ENCODE results near the gene CD300A.
A peak's percentile ranks its signal among the peaks of the same experiment; 100 is the strongest.

CD300A gene

GRCh38 chr17:74466111-74466827 lies at the start of gene CD300A:
CD300A (plus strand) TSS chr17:74466634; CDS start chr17:74466704, 70 bp downstream.
- no peak for DNase-seq (ENCODE audit: low spot score)

GRCh38 chr17:74417178-74418045 lies 49.0 kb upstream of the CD300A start:
- no peak for DNase-seq (ENCODE audit: low spot score)

- DNase-seq (ENCODE audit: low spot score): no peak
Measured at GRCh38 chr17:74419928-74420411, 46.5 kb upstream of the CD300A start.

GRCh38 chr17:74424117-74424516 lies 42.3 kb upstream of the CD300A start:
- DNase-seq (ENCODE audit: low spot score): no peak

- DNase-seq (ENCODE audit: low spot score): no peak
Measured at GRCh38 chr17:74424657-74425056, 41.8 kb upstream of the CD300A start.

- DNase-seq (ENCODE audit: low spot score): no peak
Measured at GRCh38 chr17:74426551-74427047, 39.8 kb upstream of the CD300A start.

GRCh38 chr17:74427048-74427762 lies 39.2 kb upstream of the CD300A start:
- DNase-seq (ENCODE audit: low spot score): no peak

GRCh38 chr17:74427763-74428153 lies 38.7 kb upstream of the CD300A start:
- no peak for DNase-seq (ENCODE audit: low spot score)

- no peak for DNase-seq (ENCODE audit: low spot score)
Measured at GRCh38 chr17:74429604-74430384, 36.6 kb upstream of the CD300A start.

- no peak for DNase-seq (ENCODE audit: low spot score)
Measured at GRCh38 chr17:74430385-74430705, 36.1 kb upstream of the CD300A start.

- peak; percentile 52 for DNase-seq (ENCODE audit: low spot score)
Measured at GRCh38 chr17:74430706-74431567, 35.5 kb upstream of the CD300A start.

GRCh38 chr17:74431568-74432423 lies 34.6 kb upstream of the CD300A start, which contains the start of gene GPRC5C:
GPRC5C (plus strand) TSS chr17:74432088; CDS start chr17:74439777, 7,689 bp downstream.
- no peak for DNase-seq (ENCODE audit: low spot score)

GRCh38 chr17:74432424-74432690 lies 34.1 kb upstream of the CD300A start:
- DNase-seq (ENCODE audit: low spot score): no peak

GRCh38 chr17:74432766-74433391 lies 33.6 kb upstream of the CD300A start:
- no peak for DNase-seq (ENCODE audit: low spot score)

- no peak for DNase-seq (ENCODE audit: low spot score)
Measured at GRCh38 chr17:74433421-74434121, 32.9 kb upstream of the CD300A start.

GRCh38 chr17:74435775-74436359 lies 30.6 kb upstream of the CD300A start:
- DNase-seq (ENCODE audit: low spot score): no peak

GRCh38 chr17:74437702-74438101 lies 28.7 kb upstream of the CD300A start:
- DNase-seq (ENCODE audit: low spot score): no peak
